Measurements from ENCODE around the gene NHERF1. TPM values are rescaled to one million over a fixed set of nuclear protein-coding genes. Genes with fewer than 3 reads are reported as not detected.

Gene NHERF1
- total and polyA plus RNA-seq, 2 of the 13 experiments (the other 11 are each of a cell fraction or from before 2014, with no cell fraction given): 169 to 269 TPM

DNA sequence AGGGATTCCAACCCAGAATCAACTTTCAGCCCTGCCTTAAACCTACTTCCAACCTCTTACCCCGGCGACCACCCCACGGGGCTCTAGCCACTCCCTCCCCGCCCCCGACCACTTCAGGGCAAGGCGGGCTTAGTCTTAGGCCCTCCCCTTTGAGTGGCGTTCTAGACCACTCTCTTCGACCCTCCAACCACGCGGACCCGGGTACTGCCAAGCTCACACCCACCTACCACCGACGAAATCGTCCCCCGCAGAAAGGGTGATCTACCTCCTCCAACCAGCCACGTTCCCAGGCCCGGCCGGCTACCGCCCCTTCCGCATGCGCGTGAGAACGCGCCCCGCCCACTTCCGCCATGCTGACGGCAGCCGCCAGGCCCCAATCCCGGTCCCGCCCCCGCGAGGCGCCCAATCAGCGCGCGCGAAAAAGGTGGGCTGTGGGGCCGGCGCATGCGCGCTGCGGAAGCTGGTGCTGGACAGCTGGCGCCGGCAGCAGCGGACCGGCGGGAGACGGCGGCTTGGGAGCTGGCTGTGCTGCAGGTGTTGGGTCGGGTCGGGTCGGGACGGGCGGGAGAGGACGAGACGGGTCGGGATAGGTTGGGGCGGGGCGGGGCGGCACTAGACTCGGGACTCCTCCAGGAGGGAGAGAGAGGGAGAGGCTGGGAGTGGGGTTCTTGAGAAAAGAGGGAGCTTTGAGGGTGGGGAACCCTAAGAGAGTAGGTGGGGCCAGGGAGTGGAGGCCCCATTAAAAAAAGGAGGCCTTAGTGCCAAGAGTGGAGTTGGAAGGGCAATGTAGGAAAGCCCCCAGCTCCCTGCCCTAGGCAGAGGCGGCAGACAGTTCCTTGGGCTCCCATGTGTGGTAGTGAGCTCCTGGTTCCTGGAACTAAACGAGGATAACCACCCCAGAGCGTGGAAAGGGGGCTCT, 27.9 kb downstream of the NHERF1 start, which contains the start of gene NAT9 (continued):
- 0 out of 2 replicates have a peak, but pooled peaks have one; percentile 53 for TF ChIP-seq BRF2 (CRISPR knock-in tag; IDR thresholded peaks at IDR 0.05)
- 0 out of 4 replicates have a peak, but pooled peaks of 1 of the 2 experiments have one; percentile 43 for TF ChIP-seq EP300 (IDR thresholded peaks at IDR 0.05; ENCODE audit: low read depth in 2 of 2, low read length in 2 of 2)
- TF ChIP-seq EP300 (CRISPR knock-in tag; IDR thresholded peaks at IDR 0.05; ENCODE audit: borderline replicate concordance): no peak; the same call in 1 of the 2 replicates
- no peak for TF ChIP-seq ZNF572 (CRISPR knock-in tag; IDR thresholded peaks at IDR 0.05)
- 0 out of 2 replicates have a peak, but pooled peaks have one; percentile 22 for TF ChIP-seq ZNF780A (CRISPR knock-in tag; IDR thresholded peaks at IDR 0.05)
- 0 out of 2 replicates have a peak, but pooled peaks have one; percentile 32 for TF ChIP-seq ZC3H4 (CRISPR knock-in tag; IDR thresholded peaks at IDR 0.05; ENCODE audit: borderline replicate concordance)
- TF ChIP-seq ZNF549 (CRISPR knock-in tag; IDR thresholded peaks at IDR 0.05): no peak
- TF ChIP-seq NR3C1 (CRISPR knock-in tag; IDR thresholded peaks at IDR 0.05): no peak
- TF ChIP-seq IRF2 (CRISPR knock-in tag; IDR thresholded peaks at IDR 0.05): peak; percentile 77; the same call in 1 of the 2 replicates
- no peak for TF ChIP-seq MAFG (CRISPR knock-in tag; IDR thresholded peaks at IDR 0.05)
- no peak for TF ChIP-seq ZNF512 (CRISPR knock-in tag; IDR thresholded peaks at IDR 0.05)
- TF ChIP-seq NRL (CRISPR knock-in tag; IDR thresholded peaks at IDR 0.05; ENCODE audit: borderline replicate concordance): peak; percentile 86; the same call in 1 of the 2 replicates
- TF ChIP-seq, protein P1, sequence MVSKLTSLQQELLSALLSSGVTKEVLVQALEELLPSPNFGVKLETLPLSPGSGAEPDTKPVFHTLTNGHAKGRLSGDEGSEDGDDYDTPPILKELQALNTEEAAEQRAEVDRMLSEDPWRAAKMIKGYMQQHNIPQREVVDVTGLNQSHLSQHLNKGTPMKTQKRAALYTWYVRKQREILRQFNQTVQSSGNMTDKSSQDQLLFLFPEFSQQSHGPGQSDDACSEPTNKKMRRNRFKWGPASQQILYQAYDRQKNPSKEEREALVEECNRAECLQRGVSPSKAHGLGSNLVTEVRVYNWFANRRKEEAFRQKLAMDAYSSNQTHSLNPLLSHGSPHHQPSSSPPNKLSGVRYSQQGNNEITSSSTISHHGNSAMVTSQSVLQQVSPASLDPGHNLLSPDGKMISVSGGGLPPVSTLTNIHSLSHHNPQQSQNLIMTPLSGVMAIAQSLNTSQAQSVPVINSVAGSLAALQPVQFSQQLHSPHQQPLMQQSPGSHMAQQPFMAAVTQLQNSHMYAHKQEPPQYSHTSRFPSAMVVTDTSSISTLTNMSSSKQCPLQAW (CRISPR knock-in tag; IDR thresholded peaks at IDR 0.05): peak; percentile 79; the same call in 1 of the 2 replicates
- no peak for TF ChIP-seq XBP1 (CRISPR knock-in tag; IDR thresholded peaks at IDR 0.05)
- no peak for TF ChIP-seq GPN1 (CRISPR knock-in tag; IDR thresholded peaks at IDR 0.05; ENCODE audit: borderline replicate concordance)
- TF ChIP-seq, protein P2, sequence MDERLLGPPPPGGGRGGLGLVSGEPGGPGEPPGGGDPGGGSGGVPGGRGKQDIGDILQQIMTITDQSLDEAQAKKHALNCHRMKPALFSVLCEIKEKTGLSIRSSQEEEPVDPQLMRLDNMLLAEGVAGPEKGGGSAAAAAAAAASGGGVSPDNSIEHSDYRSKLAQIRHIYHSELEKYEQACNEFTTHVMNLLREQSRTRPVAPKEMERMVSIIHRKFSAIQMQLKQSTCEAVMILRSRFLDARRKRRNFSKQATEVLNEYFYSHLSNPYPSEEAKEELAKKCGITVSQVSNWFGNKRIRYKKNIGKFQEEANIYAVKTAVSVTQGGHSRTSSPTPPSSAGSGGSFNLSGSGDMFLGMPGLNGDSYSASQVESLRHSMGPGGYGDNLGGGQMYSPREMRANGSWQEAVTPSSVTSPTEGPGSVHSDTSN (CRISPR knock-in tag; IDR thresholded peaks at IDR 0.05): no peak
- peak; percentile 83 for TF ChIP-seq ZFY (CRISPR knock-in tag; IDR thresholded peaks at IDR 0.05)
- no peak for TF ChIP-seq EED (CRISPR knock-in tag; IDR thresholded peaks at IDR 0.05)
- peak; percentile 97 for TF ChIP-seq MAX (IDR thresholded peaks at IDR 0.05)
- TF ChIP-seq SMARCC2 (IDR thresholded peaks at IDR 0.05): no peak
- TF ChIP-seq ZSCAN25 (CRISPR knock-in tag; IDR thresholded peaks at IDR 0.05): no peak
- peak; percentile 78 for TF ChIP-seq PHF8 (CRISPR knock-in tag; IDR thresholded peaks at IDR 0.05)
- 0 out of 2 replicates have a peak, but pooled peaks have one; percentile 44 for TF ChIP-seq BORCS8-MEF2B (CRISPR knock-in tag; IDR thresholded peaks at IDR 0.05)
- peak; percentile 84; the same call in 1 of the 2 replicates for TF ChIP-seq ZBTB38 (CRISPR knock-in tag; IDR thresholded peaks at IDR 0.05)
- no peak for TF ChIP-seq SATB2 (CRISPR knock-in tag; IDR thresholded peaks at IDR 0.05)
